LNCAP (cell line): Measurements from ENCODE around the gene FAM219A.

Experiments used
- CTCF ChIP-seq: fragments of 450-650 bp; IDR thresholded peaks from 2 replicates; pipeline ENCODE4 v1.5.1; 2017; ENCODE audit warnings: mild to moderate bottlenecking

Gene FAM219A

GRCh38 chr9:34370970-34371880 lies 87.1 kb downstream of the FAM219A start:
- TF ChIP-seq CTCF = no peak

- no peak for TF ChIP-seq CTCF
These were observed 87.9 kb downstream of the FAM219A start for GRCh38 chr9:34370335-34370969.

- no peak for TF ChIP-seq CTCF
These were observed 88.7 kb downstream of the FAM219A start for GRCh38 chr9:34369636-34370035.

- no peak for TF ChIP-seq CTCF
These were observed 92.0 kb downstream of the FAM219A start for GRCh38 chr9:34366365-34366764.

- no peak for TF ChIP-seq CTCF
These were observed 93.1 kb downstream of the FAM219A start for GRCh38 chr9:34365282-34365681.

GRCh38 chr9:34363619-34364351 lies 94.6 kb downstream of the FAM219A start:
- no peak for TF ChIP-seq CTCF

- no peak for TF ChIP-seq CTCF
These were observed 95.7 kb downstream of the FAM219A start for GRCh38 chr9:34362614-34363214.
